ENCODE data around the gene MAST2. TPM values are rescaled to one million over a fixed set of nuclear protein-coding genes. Genes with fewer than 3 reads are reported as not detected.

MAST2 gene
- total and polyA plus RNA-seq, 2 experiments from 2014 or later: 14.2 to 19.1 TPM

- in situ Hi-C loops (cut with MboI): no loop called here
- Histone ChIP-seq H3K79me2 (ENCODE audit: insufficient read depth) (no peaks in the 10 kb centered on the region), H3K27me3 (replicated peaks; ENCODE audit: insufficient read depth) (no peaks in the 10 kb centered on the region), H3K36me3 (ENCODE audit: low read depth) (no peaks in the 10 kb centered on the region), H3F3A (ENCODE audit: insufficient read depth) (no peaks in the 10 kb centered on the region), H3K4me3 (no peak overlapping the region), H3K4me1 (ENCODE audit: insufficient read depth) (no peaks in the 10 kb centered on the region), H3K9me3 (ENCODE audit: low read depth) (no peaks in the 10 kb centered on the region), H4K20me1 (ENCODE audit: insufficient read depth) (no peaks in the 10 kb centered on the region), H3K9me2 (ENCODE audit: insufficient read depth) (no peaks in the 10 kb centered on the region), H3K27ac (no peak overlapping the region), H3K9ac (no peak overlapping the region), H2AFZ (no peak overlapping the region), H3K4me2 (ENCODE audit: unreplicated experiment) (no peak overlapping the region)
- 90 to 91% methylated on average over 8 of the region's 8 CpGs for WGBS, 2 experiments (ENCODE audit: low coverage in 1 of 2, low lambda C conversion rate in 2 of 2, missing lambda C conversion rate in 2 of 2)
- TF ChIP-seq EZH2phosphoT487 (IDR thresholded peaks at IDR 0.05; ENCODE audit: insufficient read depth, low read depth): no peak
- TF ChIP-seq EZH2 (IDR thresholded peaks at IDR 0.05; ENCODE audit: insufficient read depth, poor library complexity, severe bottlenecking): no peak
- DNase-seq: no peak
These were observed 224.6 kb downstream of the MAST2 start for GRCh38 chr1:46027788-46028573.

GRCh38 chr1:46030074-46030870 is 226.9 kb downstream of the MAST2 start:
- Histone ChIP-seq H3K27me3 (replicated peaks; ENCODE audit: insufficient read depth) (no peaks in the 10 kb centered on the region), H3K79me2 (ENCODE audit: insufficient read depth) (no peaks in the 10 kb centered on the region), H3F3A (ENCODE audit: insufficient read depth) (no peaks in the 10 kb centered on the region), H3K9me3 (ENCODE audit: low read depth) (no peaks in the 10 kb centered on the region), H3K9me2 (ENCODE audit: insufficient read depth) (no peaks in the 10 kb centered on the region), H3K4me2 (ENCODE audit: unreplicated experiment) (no peak overlapping the region), H3K36me3 (ENCODE audit: low read depth) (no peaks in the 10 kb centered on the region), H4K20me1 (ENCODE audit: insufficient read depth) (no peaks in the 10 kb centered on the region), H2AFZ (no peak overlapping the region), H3K27ac (no peak overlapping the region), H3K9ac (no peak overlapping the region), H3K4me3 (no peak overlapping the region), H3K4me1 (ENCODE audit: insufficient read depth) (no peaks in the 10 kb centered on the region)
- TF ChIP-seq EZH2phosphoT487 (IDR thresholded peaks at IDR 0.05; ENCODE audit: insufficient read depth, low read depth): no peak
- no peak for TF ChIP-seq EZH2 (IDR thresholded peaks at IDR 0.05; ENCODE audit: insufficient read depth, poor library complexity, severe bottlenecking)
- no peak for DNase-seq
- WGBS, 2 experiments (ENCODE audit: low coverage in 1 of 2, low lambda C conversion rate in 2 of 2, missing lambda C conversion rate in 2 of 2): 97 to 99% methylated on average over 18 of the region's 18 CpGs
- in situ Hi-C loops (cut with MboI): no loop called here

GRCh38 chr1:46030876-46031660 is 227.7 kb downstream of the MAST2 start:
- Histone ChIP-seq H2AFZ (no peak overlapping the region), H3F3A (ENCODE audit: insufficient read depth) (no peaks in the 10 kb centered on the region), H4K20me1 (ENCODE audit: insufficient read depth) (no peaks in the 10 kb centered on the region), H3K9me3 (ENCODE audit: low read depth) (no peaks in the 10 kb centered on the region), H3K4me1 (ENCODE audit: insufficient read depth) (no peaks in the 10 kb centered on the region), H3K4me2 (ENCODE audit: unreplicated experiment) (no peak overlapping the region), H3K9me2 (ENCODE audit: insufficient read depth) (no peaks in the 10 kb centered on the region), H3K4me3 (no peak overlapping the region), H3K36me3 (ENCODE audit: low read depth) (no peaks in the 10 kb centered on the region), H3K9ac (no peak overlapping the region), H3K27me3 (replicated peaks; ENCODE audit: insufficient read depth) (no peaks in the 10 kb centered on the region), H3K79me2 (ENCODE audit: insufficient read depth) (no peaks in the 10 kb centered on the region), H3K27ac (no peak overlapping the region)
- TF ChIP-seq EZH2 (IDR thresholded peaks at IDR 0.05; ENCODE audit: insufficient read depth, poor library complexity, severe bottlenecking): no peak
- TF ChIP-seq EZH2phosphoT487 (IDR thresholded peaks at IDR 0.05; ENCODE audit: insufficient read depth, low read depth): no peak
- in situ Hi-C loops (cut with MboI): no loop called here
- WGBS, 2 experiments (ENCODE audit: low coverage in 1 of 2, low lambda C conversion rate in 2 of 2, missing lambda C conversion rate in 2 of 2): 89 to 95% methylated on average over 23 of the region's 26 CpGs
- DNase-seq: no peak

Data from GM23248 (cell line).